GM19193 (cell line): Measurements from ENCODE around the gene IL26.

Experiments used
- POLR2A ChIP-seq: IDR thresholded peaks from 4 replicates; pipeline ENCODE4 v1.6.1; 2011; ENCODE audit not compliant: insufficient read depth, insufficient read length; ENCODE audit errors: extremely low read depth

IL26 gene

DNA sequence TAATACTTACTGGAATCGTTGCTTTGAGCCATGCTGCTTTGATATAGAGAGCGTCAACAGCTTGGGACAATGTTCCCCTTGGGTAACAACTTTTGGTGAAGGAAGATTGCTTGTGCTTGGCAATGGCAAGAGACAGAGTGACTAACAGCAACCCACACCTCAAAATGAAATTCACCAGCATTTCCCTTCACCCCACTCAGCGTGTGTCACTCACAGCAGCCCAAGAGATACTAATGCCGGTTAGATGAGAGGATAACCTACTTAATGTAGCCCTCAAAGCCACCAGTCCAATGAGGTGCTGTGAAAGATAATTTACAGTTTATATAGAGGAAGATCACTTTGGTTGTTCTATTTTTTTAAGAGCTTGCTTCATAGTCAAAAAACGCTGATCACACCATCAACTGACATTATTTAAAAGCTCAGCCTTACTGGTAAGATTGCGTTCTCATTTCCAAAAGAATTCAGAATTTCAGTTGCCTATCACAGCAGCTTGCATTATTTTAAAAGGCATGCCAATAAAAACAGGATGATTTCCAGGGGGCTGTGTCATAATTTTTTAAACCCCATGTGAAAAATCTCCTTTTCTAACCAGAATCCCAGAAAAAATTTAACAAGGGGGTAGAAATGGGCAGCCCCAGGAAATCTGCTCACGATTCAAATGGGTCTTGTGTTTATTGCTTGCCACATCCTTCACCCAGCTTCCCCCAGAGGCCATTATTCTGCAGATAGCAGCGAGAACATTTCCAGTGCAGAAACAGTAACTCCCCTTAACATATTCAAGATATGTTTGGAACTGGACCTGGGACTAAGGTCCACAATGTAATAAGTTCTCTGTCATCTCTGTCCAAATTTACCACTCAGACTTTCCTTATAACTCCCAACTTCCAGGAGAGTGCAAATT is at the start of gene IL26:
TSS of gene IL26 (minus strand) at position 235 of the 901 bp plus-strand sequence. CDS start at position 181, 54 bp downstream.
- TF ChIP-seq POLR2A = no peak

- TF ChIP-seq POLR2A = no peak
These were observed 47.1 kb upstream of the IL26 start for GRCh38 chr12:68272732-68273131.

GRCh38 chr12:68271346-68271745 is 45.7 kb upstream of the IL26 start:
- TF ChIP-seq POLR2A = no peak

- no peak for TF ChIP-seq POLR2A
These were observed 44.7 kb upstream of the IL26 start for GRCh38 chr12:68270358-68270757.

- no peak for TF ChIP-seq POLR2A
These were observed 44.2 kb upstream of the IL26 start for GRCh38 chr12:68269779-68270178.

DNA sequence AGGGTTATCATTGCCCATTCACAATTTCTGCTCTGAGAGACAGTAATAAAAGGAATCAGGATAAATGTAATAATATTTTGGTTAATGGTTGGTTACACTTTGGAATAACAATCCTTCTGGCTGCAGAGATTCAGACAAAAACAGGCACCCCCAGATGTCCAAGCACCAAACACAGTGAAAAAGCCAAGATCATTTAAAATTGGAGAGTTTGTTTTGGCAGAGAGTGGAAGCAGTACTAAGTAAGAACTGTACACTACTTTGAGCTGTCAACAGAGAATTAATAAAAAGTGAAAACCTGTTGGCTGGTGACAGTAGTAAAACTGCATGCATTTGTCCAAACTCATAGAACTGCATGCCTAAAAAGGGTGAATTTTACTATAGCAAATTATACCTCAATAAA is 43.4 kb upstream of the IL26 start:
- no peak for TF ChIP-seq POLR2A

- no peak for TF ChIP-seq POLR2A
These were observed 42.3 kb upstream of the IL26 start for GRCh38 chr12:68267892-68268396.

DNA sequence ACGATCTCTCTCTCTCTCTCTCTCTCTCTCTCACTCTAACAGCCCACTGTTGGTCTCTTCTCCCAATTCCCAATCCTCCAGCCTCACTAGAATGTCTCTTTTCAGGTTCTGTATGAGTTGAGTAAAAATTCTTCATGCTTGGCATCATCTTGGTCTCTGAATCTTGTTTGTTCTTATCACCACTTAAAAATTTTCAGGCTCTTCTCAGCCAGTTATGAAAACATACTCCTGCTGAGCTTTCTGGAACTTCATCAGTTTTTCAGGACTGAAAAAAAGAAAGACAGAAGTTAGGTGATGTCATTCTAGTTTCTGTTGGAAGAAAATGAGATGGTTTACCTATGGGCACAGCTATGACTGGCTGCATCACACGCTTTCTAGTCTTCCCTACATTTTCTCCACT is 39.2 kb upstream of the IL26 start:
- no peak for TF ChIP-seq POLR2A

DNA sequence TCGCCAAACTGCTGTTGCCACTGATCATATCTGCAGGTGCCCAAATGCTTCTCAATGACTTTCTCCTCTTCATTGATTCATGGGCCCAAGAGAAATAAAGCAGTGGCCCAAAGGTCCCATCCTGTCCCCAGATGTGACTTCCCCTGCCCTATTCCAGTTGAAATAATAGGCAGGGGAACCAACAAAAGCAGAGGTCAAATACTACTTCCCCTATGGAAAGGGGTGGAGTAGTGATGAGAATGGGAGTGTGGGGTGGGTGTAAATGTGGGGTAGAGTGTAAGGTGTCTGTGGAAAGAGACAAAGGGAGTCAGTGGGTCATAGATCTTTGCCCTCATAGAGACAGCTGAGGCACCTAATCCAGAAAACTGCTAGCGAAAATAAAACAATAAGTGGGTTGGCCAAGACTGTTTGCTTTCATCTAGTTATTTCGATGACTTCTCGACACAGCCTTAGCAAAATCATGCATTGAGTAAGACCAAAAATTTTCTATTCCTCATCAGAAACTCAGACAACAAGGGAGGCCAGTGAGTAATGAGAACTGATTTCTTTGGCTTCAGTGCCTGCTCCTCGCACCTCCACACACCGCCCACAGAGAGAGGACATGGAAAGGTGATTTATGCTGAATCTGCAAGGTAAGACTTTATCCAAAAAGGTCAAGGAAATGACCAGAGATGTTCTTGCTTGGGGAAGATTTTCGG is 38.7 kb upstream of the IL26 start:
- TF ChIP-seq POLR2A = no peak

GRCh38 chr12:68263366-68263765 is 37.8 kb upstream of the IL26 start:
- no peak for TF ChIP-seq POLR2A

GRCh38 chr12:68261896-68262295 is 36.3 kb upstream of the IL26 start:
- TF ChIP-seq POLR2A = no peak

GRCh38 chr12:68260153-68260552 is 34.5 kb upstream of the IL26 start:
- no peak for TF ChIP-seq POLR2A

DNA sequence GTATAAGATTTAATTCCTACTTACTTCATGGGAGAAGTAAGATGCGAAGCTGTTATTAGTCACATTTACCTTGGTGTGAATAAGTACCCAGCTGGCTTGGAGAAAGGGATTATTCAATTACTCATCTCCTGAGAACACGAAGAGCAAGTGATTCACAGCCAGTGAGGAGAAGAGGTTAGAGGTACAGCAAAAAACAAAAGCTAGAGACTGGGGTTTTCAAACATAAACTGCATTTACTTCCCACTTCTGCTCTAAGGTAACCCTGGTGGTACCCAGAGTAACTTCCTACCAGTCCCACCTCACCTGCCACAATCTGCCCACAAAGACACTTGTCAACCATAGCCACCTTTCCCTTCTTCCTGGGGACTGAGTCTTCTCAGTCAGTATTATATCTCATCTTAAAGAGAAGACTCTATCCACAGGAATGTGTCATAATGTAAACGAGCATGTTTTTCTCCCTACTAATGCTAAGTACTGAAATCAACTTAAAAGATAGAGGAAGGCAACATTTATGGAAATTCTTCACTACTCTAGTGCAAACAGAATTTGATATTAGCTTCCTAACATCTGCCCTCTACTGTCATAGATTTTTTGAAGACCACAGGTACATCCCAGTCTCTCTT is 33.8 kb upstream of the IL26 start:
- TF ChIP-seq POLR2A = no peak

DNA sequence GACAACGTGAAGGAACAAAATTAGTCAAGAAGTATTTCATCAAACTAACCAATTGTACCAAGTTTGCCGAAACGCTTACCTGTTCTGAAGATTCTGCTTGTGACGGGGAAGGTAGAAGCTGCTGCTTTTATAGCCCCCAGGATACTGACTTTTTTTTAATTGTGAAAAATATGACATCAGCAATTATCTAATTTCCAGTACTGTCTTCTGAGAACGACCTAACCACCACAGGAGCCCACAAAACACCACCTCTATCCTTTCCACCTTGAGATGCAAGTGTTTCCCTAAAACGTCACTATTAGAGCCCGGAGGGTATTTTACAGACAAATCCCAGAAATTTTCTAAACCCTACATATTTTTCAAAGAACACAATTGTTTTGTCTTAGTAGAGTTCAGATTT is 27.9 kb upstream of the IL26 start, which contains the start of gene IL22:
TSS of gene IL22 (minus strand) at position 101 of the 400 bp plus-strand sequence. CDS start 156 bp downstream, outside the sequence.
- no peak for TF ChIP-seq POLR2A

DNA sequence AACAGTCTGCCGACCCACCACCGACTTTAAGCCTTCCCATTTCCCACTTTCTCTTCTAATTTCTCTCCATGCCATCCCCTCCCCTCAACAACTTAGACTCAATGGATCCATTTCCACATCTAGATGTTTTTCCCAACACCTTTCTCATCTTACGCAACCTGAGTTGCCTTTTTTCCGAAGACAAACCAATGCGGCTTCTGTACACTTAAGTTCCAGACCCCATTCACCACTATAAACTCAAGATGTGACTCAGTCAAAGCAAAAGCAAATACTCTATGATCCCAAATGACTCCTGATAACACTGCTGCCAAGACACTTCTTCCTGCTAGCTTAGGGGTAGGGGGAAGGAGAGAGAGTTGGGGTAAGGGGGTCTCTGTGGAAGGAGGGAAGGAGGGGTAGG is 26.5 kb upstream of the IL26 start:
- TF ChIP-seq POLR2A = no peak
